ENCODE measurements around the gene ZNF155. TPM values are rescaled to one million over a fixed set of nuclear protein-coding genes. Genes with fewer than 3 reads are reported as not detected.

Gene ZNF155
- total RNA-seq, 1 experiment from 2014 or later, result 10.1 TPM

DNA sequence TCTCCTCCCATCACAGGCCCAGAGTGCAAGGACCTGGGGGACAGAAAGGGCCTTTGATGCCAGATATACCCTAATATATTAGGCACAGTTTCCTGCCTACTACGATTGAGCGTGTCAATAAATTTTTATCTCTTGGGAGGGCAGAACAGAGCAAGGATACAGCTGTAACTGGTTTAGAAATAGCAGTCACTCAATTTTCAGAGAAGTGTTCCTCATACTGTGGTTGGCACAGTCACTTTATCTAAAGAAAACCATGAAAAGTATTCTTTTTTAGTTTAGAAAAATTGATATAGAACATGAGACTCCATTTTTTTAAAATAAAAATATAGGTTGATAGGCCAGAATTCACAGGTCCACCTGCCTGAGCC is 460 bp upstream of the ZNF155 start:
- Histone ChIP-seq H3K9ac (ENCODE audit: extremely low read depth, insufficient read length, low read length) (no peak overlapping the region), H2AFZ (ENCODE audit: low read length) (no peak overlapping the region)
- peak overlapping the region; percentile 97 to 98; a peak in 3 of 5 replicates for H3K4me3 Mint-ChIP-seq

More for the DNA sequence above, 460 bp upstream of the ZNF155 start:
- Histone ChIP-seq H2AK5ac (ENCODE audit: insufficient read length, low read length) (no peak overlapping the region), H2BK20ac (ENCODE audit: low read depth, low read length, poor library complexity, severe bottlenecking) (no peak overlapping the region), H3K9me3 (ENCODE audit: control insufficient read depth, low read depth, low read length) (no peaks in the 10 kb centered on the region), H3T11ph (ENCODE audit: low read length) (no peak overlapping the region), H3K4me2 (ENCODE audit: insufficient read depth, insufficient read length, low read length) (no peak overlapping the region), H3K23me2 (ENCODE audit: insufficient read length, low read depth, low read length, poor library complexity, severe bottlenecking) (peaks cover 6% of the 10 kb centered on the region), H2BK15ac (ENCODE audit: low read depth, low read length) (no peak overlapping the region), H3K4me1 (ENCODE audit: insufficient read depth, low read length) (no peaks in the 10 kb centered on the region), H3K18ac (ENCODE audit: insufficient read length, low read depth, low read length) (no peak overlapping the region), H3K27ac (ENCODE audit: insufficient read length, low read depth, low read length) (no peak overlapping the region), H3K23ac (ENCODE audit: insufficient read length, low read depth, low read length) (no peak overlapping the region), H4K5ac (ENCODE audit: insufficient read length, low read depth, low read length) (no peak overlapping the region), H3K4ac (ENCODE audit: low read depth, low read length) (no peak overlapping the region), H2BK120ac (ENCODE audit: low read depth, low read length, poor library complexity, severe bottlenecking) (no peak overlapping the region), H2BK5ac (ENCODE audit: insufficient read length, low read length) (no peak overlapping the region), H4K91ac (ENCODE audit: insufficient read length, low read depth, low read length) (no peak overlapping the region), H3K27me3 (ENCODE audit: insufficient read depth, low read length) (no peaks in the 10 kb centered on the region), H3K14ac (ENCODE audit: insufficient read depth, low read length) (no peak overlapping the region), H4K8ac (replicated peaks; ENCODE audit: insufficient read length, low read depth, low read length) (no peak overlapping the region), H4K20me1 (ENCODE audit: control insufficient read depth, insufficient read depth, insufficient read length) (no peaks in the 10 kb centered on the region), H3K79me1 (ENCODE audit: insufficient read depth, low read depth, low read length, poor library complexity, severe bottlenecking) (peaks cover 3% of the 10 kb centered on the region), H3K56ac (ENCODE audit: insufficient read length, low read depth, low read length) (no peak overlapping the region), H2BK12ac (ENCODE audit: insufficient read length, low read depth, low read length) (no peak overlapping the region), H3K79me2 (ENCODE audit: insufficient read depth, low read length) (no peaks in the 10 kb centered on the region; the same call in 1 of the 2 replicates)
- no CpG with 5 or more reads among the region's 2 CpGs for WGBS (ENCODE audit: extremely low coverage, insufficient read length, low lambda C conversion rate)
- no peak for DNase-seq
- Mint-ChIP-seq H3K27me3 (ENCODE audit: low read depth) (no peaks in the 10 kb centered on the region), H3K4me1 (no peaks in the 10 kb centered on the region; a peak in 1 of 4 replicates), H3K9me3 (peaks cover 23 to 43% of the 10 kb centered on the region in 2 experiments), H3K36me3 (ENCODE audit: insufficient read depth in 1 of 3, low read depth in 3 of 3) (peaks cover 0 to 4% (median under 1%) of the 10 kb centered on the region in 3 experiments; a peak in 5 of 7 replicates), H3K27ac (no peak overlapping the region)
- TF ChIP-seq, protein P1, sequence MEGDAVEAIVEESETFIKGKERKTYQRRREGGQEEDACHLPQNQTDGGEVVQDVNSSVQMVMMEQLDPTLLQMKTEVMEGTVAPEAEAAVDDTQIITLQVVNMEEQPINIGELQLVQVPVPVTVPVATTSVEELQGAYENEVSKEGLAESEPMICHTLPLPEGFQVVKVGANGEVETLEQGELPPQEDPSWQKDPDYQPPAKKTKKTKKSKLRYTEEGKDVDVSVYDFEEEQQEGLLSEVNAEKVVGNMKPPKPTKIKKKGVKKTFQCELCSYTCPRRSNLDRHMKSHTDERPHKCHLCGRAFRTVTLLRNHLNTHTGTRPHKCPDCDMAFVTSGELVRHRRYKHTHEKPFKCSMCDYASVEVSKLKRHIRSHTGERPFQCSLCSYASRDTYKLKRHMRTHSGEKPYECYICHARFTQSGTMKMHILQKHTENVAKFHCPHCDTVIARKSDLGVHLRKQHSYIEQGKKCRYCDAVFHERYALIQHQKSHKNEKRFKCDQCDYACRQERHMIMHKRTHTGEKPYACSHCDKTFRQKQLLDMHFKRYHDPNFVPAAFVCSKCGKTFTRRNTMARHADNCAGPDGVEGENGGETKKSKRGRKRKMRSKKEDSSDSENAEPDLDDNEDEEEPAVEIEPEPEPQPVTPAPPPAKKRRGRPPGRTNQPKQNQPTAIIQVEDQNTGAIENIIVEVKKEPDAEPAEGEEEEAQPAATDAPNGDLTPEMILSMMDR (conservative IDR thresholded peaks at IDR 0.05), result no peak
